K562 (cell line): ENCODE measurements around the gene CORO1A. TPM values are rescaled to one million over a fixed set of nuclear protein-coding genes. Genes with fewer than 3 reads are reported as not detected.

Experiments used
- DNMT1 ChIP-seq: fragments of 450-650 bp; IDR thresholded peaks from 2 replicates; pipeline ENCODE4 v1.6.1; 2016; ENCODE audit warnings: antibody characterized with exemption, mild to moderate bottlenecking
- KAT7 ChIP-seq: sonication (generic); formaldehyde crosslinking; IDR thresholded peaks from 2 replicates; pipeline ENCODE4 v1.8.0; 2022; ENCODE audit warnings: missing genetic modification reagents, mild to moderate bottlenecking, borderline replicate concordance
- MAFK ChIP-seq: IDR thresholded peaks from 2 replicates; pipeline ENCODE4 v1.6.1; 2011; ENCODE audit warnings: low read length, improper control_type of control experiment
- NCOR1 ChIP-seq: fragments of 450-650 bp; IDR thresholded peaks from 2 replicates; pipeline ENCODE4 v1.6.1; 2016; ENCODE audit warnings: mild to moderate bottlenecking, moderate library complexity
- NFIC ChIP-seq: fragments of 450-650 bp; IDR thresholded peaks from 2 replicates; pipeline ENCODE4 v1.6.1; 2017; ENCODE audit warnings: mild to moderate bottlenecking, inconsistent platforms
- NONO ChIP-seq, 2 experiments: fragments of 200-400 bp in 1 of 2; fragments of 450-650 bp in 1 of 2; formaldehyde crosslinking in 1 of 2; IDR thresholded peaks; 2 replicates each; pipeline ENCODE4 v1.6.1; 2017; ENCODE audit warnings: low read depth in 2 of 2, mild to moderate bottlenecking in 2 of 2, moderate library complexity in 2 of 2, low read length in 1 of 2
- PTBP1 ChIP-seq: fragments of 200-400 bp; formaldehyde crosslinking; IDR thresholded peaks from 2 replicates; pipeline ENCODE4 v1.6.1; 2017; ENCODE audit warnings: low read depth, low read length
- RBM22 ChIP-seq: fragments of 200-400 bp; formaldehyde crosslinking; IDR thresholded peaks from 2 replicates; pipeline ENCODE4 v1.6.1; 2018; ENCODE audit warnings: low read length, low read depth; ENCODE audit not compliant: poor library complexity, severe bottlenecking
- RNF2 ChIP-seq: sonication (generic); IDR thresholded peaks from 2 replicates; pipeline ENCODE4 v1.6.1; 2016
- SREBF1 ChIP-seq: fragments of 150-350 bp; IDR thresholded peaks from 2 replicates; pipeline ENCODE4 v1.6.1; 2014; ENCODE audit warnings: antibody characterized with exemption, low read depth, low read length, borderline replicate concordance
- YY1 ChIP-seq, 3 experiments: IDR thresholded peaks; 2 replicates each; pipeline ENCODE4 v1.6.1; 2011; ENCODE audit warnings: low read length in 2 of 3, mild to moderate bottlenecking in 2 of 3, moderate library complexity in 2 of 3, borderline replicate concordance in 1 of 3, control low read depth in 1 of 3, low read depth in 1 of 3; ENCODE audit not compliant: insufficient read depth in 3 of 3, insufficient replicate concordance in 2 of 3, control insufficient read depth in 1 of 3, insufficient read length in 1 of 3; ENCODE audit errors: extremely low read depth in 1 of 3
- ZBTB1 ChIP-seq: sonication (generic); formaldehyde crosslinking; IDR thresholded peaks from 2 replicates; pipeline ENCODE4 v1.8.1; 2023; ENCODE audit warnings: missing genetic modification reagents, low read depth, mild to moderate bottlenecking, borderline replicate concordance
- ZNF354B ChIP-seq: fragments of 250-450 bp; sonication (Bioruptor Pico); IDR thresholded peaks from 2 replicates; pipeline ENCODE4 v1.4.0; 2020
- ZNF518B ChIP-seq: fragments of 250-450 bp; sonication (Bioruptor Pico); IDR thresholded peaks from 2 replicates; pipeline ENCODE4 v1.5.0; 2021; ENCODE audit warnings: mild to moderate bottlenecking, moderate library complexity
- ZNF780A ChIP-seq: fragments of 250-450 bp; sonication (Bioruptor Pico); IDR thresholded peaks from 2 replicates; pipeline ENCODE4 v1.5.0; 2021; ENCODE audit warnings: mild to moderate bottlenecking
- polyA plus RNA-seq, 8 experiments: library from polyadenylated mRNA; depleted of rRNA in 4 of 8; stranded (reverse) in 5 of 8; unstranded in 3 of 8; fragments of >200 nt; fragmentation: Nextera tagmentation in 2 of 8; fragmentation: Illumina TruSeq in 1 of 8; extraction: Ambion mirVana in 2 of 8; extraction: Trizol in 1 of 8; gene quantifications; 2 replicates each; pipeline versions ENCODE4 v1.2.1 to v1.2.3, GENCODE V29; 2011 to 2014; ENCODE audit warnings: inconsistent platforms in 1 of 8, missing spikeins in 1 of 8
- total RNA-seq, 7 experiments: library from RNA; depleted of rRNA in 6 of 7; stranded (reverse); fragments of >200 nt in 6 of 7; fragmentation: Illumina TruSeq in 2 of 7; extraction: Trizol in 2 of 7; gene quantifications; 2 replicates each; pipeline versions ENCODE4 v1.2.1 to v1.2.3, GENCODE V29; 2011 to 2021; ENCODE audit warnings: low replicate concordance in 1 of 7
- TF ChIP-seq, protein P1 (sequence below), 3 experiments: fragments of 200-800 bp in 1 of 3; sonication (Bioruptor generic) in 1 of 3; sonication (generic) in 1 of 3; formaldehyde crosslinking in 1 of 3; IDR thresholded peaks; 2 replicates each; pipeline versions ENCODE4 v1.6.1 to v1.8.0; 2016 to 2022; ENCODE audit warnings: mild to moderate bottlenecking in 2 of 3, missing compliant biosample characterization in 2 of 3, missing genetic modification characterization in 2 of 3, missing genetic modification reagents in 1 of 3
- TF ChIP-seq, protein P2 (sequence below): IDR thresholded peaks from 3 replicates; pipeline ENCODE4 v1.6.1; 2011; ENCODE audit warnings: borderline replicate concordance, mild to moderate bottlenecking, moderate library complexity; ENCODE audit not compliant: insufficient read length; ENCODE audit errors: extremely low read depth

CORO1A gene
- total and polyA plus RNA-seq, 9 of the 15 experiments (the other 6 are each of a cell fraction or from before 2014, with no cell fraction given): 0.22 to 23.8 (median 7.6) TPM

GRCh38 chr16:30186782-30187555, 3.6 kb downstream of the CORO1A start (continued):
- TF ChIP-seq YY1 (IDR thresholded peaks at IDR 0.05; ENCODE audit: borderline replicate concordance in 1 of 3, control insufficient read depth in 1 of 3, extremely low read depth in 1 of 3, insufficient read depth in 3 of 3, insufficient read length in 1 of 3, insufficient replicate concordance in 2 of 3, low read depth in 1 of 3, low read length in 2 of 3): peak in 1 of 3 experiments; percentile 21
- peak; percentile 92; the same call in 1 of the 2 replicates for TF ChIP-seq KAT7 (CRISPR knock-in tag)
- no peak for TF ChIP-seq RBM22
- TF ChIP-seq NCOR1: no peak
- TF ChIP-seq DNMT1: no peak
- TF ChIP-seq, protein P1, sequence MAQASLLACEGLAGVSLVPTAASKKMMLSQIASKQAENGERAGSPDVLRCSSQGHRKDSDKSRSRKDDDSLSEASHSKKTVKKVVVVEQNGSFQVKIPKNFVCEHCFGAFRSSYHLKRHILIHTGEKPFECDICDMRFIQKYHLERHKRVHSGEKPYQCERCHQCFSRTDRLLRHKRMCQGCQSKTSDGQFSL (CRISPR knock-in tag; IDR thresholded peaks at IDR 0.05): no peak
- TF ChIP-seq, protein P1 (tag; IDR thresholded peaks at IDR 0.05): no peak
- no peak for TF ChIP-seq NONO (IDR thresholded peaks at IDR 0.05; ENCODE audit: low read depth in 2 of 2, low read length in 1 of 2)
- no peak for TF ChIP-seq MAFK
- TF ChIP-seq ZNF518B (CRISPR knock-in tag): no peak
- TF ChIP-seq, protein P2, sequence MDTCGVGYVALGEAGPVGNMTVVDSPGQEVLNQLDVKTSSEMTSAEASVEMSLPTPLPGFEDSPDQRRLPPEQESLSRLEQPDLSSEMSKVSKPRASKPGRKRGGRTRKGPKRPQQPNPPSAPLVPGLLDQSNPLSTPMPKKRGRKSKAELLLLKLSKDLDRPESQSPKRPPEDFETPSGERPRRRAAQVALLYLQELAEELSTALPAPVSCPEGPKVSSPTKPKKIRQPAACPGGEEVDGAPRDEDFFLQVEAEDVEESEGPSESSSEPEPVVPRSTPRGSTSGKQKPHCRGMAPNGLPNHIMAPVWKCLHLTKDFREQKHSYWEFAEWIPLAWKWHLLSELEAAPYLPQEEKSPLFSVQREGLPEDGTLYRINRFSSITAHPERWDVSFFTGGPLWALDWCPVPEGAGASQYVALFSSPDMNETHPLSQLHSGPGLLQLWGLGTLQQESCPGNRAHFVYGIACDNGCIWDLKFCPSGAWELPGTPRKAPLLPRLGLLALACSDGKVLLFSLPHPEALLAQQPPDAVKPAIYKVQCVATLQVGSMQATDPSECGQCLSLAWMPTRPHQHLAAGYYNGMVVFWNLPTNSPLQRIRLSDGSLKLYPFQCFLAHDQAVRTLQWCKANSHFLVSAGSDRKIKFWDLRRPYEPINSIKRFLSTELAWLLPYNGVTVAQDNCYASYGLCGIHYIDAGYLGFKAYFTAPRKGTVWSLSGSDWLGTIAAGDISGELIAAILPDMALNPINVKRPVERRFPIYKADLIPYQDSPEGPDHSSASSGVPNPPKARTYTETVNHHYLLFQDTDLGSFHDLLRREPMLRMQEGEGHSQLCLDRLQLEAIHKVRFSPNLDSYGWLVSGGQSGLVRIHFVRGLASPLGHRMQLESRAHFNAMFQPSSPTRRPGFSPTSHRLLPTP: no peak
- TF ChIP-seq ZBTB1 (CRISPR knock-in tag): no peak; the same call in 1 of the 2 replicates
- TF ChIP-seq NFIC: peak; percentile 54
- TF ChIP-seq PTBP1: no peak
- TF ChIP-seq ZNF780A (CRISPR knock-in tag): no peak
- TF ChIP-seq ZNF354B (CRISPR knock-in tag): no peak
- TF ChIP-seq RNF2: no peak
- TF ChIP-seq SREBF1: no peak
